Measurements from ENCODE around the gene SLCO2B1. TPM values are rescaled to one million over a fixed set of nuclear protein-coding genes. Genes with fewer than 3 reads are reported as not detected.
A peak's percentile ranks its signal among the peaks of the same experiment; 100 is the strongest.

SLCO2B1 gene
- total RNA-seq, 2 donors from 2014 or later, result 1.1 to 1.9 TPM

DNA sequence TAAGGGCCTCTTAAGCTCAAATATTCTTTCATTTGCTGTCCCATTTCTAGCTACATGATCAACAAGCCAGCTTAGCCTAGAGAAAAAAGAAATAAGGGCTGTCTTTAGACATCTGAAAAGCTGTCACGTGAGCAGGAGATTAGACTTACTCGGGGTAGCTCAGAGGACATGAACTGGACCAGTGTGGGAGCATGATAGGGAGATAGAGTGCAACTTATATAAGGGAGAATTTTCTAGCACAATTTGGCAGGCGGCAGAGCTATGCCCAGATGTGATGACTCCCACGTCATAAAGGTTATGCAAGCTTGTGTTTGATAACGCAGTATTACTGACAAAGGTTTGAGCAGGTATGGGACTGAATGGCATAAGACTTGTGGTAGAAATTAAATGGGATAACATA, 61.5 kb downstream of the SLCO2B1 start:
- Histone ChIP-seq H3K4me1 (ENCODE audit: control insufficient read depth, insufficient read depth, low read length) (no peaks in the 10 kb centered on the region), H3K27ac (ENCODE audit: low read depth, low read length) (no peak overlapping the region), H3K36me3 (ENCODE audit: control insufficient read depth, insufficient read depth, low read length) (no peaks in the 10 kb centered on the region), H3K9me3 (ENCODE audit: control insufficient read depth, low read length) (no peaks in the 10 kb centered on the region), H3K27me3 (ENCODE audit: control insufficient read depth, insufficient read depth, low read length, poor library complexity, severe bottlenecking) (peaks cover 63% of the 10 kb centered on the region), H3K4me3 (ENCODE audit: low read length) (no peak overlapping the region), H3K9ac (ENCODE audit: extremely low read depth, low read length, poor library complexity, severe bottlenecking) (no peak overlapping the region)
- no peak for DNase-seq
- Mint-ChIP-seq H3K36me3 (ENCODE audit: low read depth) (no peaks in the 10 kb centered on the region), H3K4me1 (no peaks in the 10 kb centered on the region), H3K4me3 (no peak overlapping the region), H3K27ac (no peak overlapping the region), H3K27me3 (ENCODE audit: insufficient read depth) (peaks cover 31% of the 10 kb centered on the region), H3K9me3 (no peaks in the 10 kb centered on the region)
- TF ChIP-seq, protein P1, sequence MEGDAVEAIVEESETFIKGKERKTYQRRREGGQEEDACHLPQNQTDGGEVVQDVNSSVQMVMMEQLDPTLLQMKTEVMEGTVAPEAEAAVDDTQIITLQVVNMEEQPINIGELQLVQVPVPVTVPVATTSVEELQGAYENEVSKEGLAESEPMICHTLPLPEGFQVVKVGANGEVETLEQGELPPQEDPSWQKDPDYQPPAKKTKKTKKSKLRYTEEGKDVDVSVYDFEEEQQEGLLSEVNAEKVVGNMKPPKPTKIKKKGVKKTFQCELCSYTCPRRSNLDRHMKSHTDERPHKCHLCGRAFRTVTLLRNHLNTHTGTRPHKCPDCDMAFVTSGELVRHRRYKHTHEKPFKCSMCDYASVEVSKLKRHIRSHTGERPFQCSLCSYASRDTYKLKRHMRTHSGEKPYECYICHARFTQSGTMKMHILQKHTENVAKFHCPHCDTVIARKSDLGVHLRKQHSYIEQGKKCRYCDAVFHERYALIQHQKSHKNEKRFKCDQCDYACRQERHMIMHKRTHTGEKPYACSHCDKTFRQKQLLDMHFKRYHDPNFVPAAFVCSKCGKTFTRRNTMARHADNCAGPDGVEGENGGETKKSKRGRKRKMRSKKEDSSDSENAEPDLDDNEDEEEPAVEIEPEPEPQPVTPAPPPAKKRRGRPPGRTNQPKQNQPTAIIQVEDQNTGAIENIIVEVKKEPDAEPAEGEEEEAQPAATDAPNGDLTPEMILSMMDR (conservative IDR thresholded peaks at IDR 0.05), result no peak
- WGBS, 2 experiments (ENCODE audit: insufficient coverage in 1 of 2, insufficient read length in 1 of 2), result 89 to 95% methylated on average over 4 to 5 of the region's 5 CpGs

DNA sequence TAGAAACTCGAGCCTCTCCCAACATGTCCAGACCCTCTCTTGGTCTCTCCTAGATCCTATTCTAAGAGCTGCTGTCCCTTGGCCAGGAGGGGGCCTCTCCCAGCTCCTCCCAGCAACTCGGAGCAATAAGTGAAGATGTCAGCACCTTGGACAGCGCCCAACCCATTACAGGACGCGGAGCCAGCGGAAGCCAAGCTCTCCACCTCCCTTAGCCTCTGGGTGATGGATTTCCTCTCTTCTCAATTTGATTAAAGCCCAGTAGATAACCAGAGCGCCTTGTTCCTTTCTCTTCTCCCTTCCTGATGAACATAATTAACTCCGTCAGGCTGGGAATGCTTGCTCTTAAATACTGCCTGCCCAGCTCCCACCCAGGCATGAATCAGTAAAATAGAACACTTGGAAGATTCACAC, 63.5 kb downstream of the SLCO2B1 start:
- Mint-ChIP-seq H3K36me3 (ENCODE audit: low read depth) (no peaks in the 10 kb centered on the region), H3K27me3 (ENCODE audit: insufficient read depth) (peaks cover 46% of the 10 kb centered on the region), H3K4me1 (no peaks in the 10 kb centered on the region), H3K4me3 (no peak overlapping the region), H3K9me3 (no peaks in the 10 kb centered on the region), H3K27ac (no peak overlapping the region)
- no peaks in the 10 kb centered on the region for H3K9me3 ChIP-seq (ENCODE audit: control insufficient read depth, low read length)
- TF ChIP-seq, protein P1 (conservative IDR thresholded peaks at IDR 0.05), result peak; percentile 79
- H3K9ac ChIP-seq (ENCODE audit: extremely low read depth, low read length, poor library complexity, severe bottlenecking), result no peak overlapping the region
- H3K27ac ChIP-seq (ENCODE audit: low read depth, low read length), result no peak overlapping the region
- H3K4me3 ChIP-seq (ENCODE audit: low read length), result no peak overlapping the region
- DNase-seq, result peak; percentile 99
- no peaks in the 10 kb centered on the region for H3K4me1 ChIP-seq (ENCODE audit: control insufficient read depth, insufficient read depth, low read length)
- no peaks in the 10 kb centered on the region for H3K36me3 ChIP-seq (ENCODE audit: control insufficient read depth, insufficient read depth, low read length)
- peaks cover 59% of the 10 kb centered on the region for H3K27me3 ChIP-seq (ENCODE audit: control insufficient read depth, insufficient read depth, low read length, poor library complexity, severe bottlenecking)
- WGBS, 2 experiments (ENCODE audit: insufficient coverage in 1 of 2, insufficient read length in 1 of 2), result 0 to 3% methylated on average over 1 to 8 of the region's 8 CpGs

DNA sequence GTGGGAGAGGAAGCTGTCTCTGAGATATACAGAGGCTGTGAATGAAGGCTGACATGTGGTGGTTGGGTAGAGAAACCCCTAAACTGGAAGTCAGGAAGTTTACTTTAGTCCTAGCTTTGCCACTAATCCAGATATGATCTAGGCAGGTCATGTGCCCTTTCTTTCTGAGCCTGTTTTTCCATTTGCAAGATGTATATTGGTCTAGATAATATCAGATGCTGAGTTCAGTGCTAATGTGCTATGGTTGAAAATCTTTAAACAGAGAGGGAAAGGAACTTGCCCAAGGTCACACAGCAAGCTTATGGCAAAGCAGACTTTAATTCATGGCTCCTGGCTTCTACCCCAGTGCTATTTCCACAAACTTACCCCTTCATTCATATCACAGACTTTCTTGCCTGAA, 63.9 kb downstream of the SLCO2B1 start:
- TF ChIP-seq, protein P1 (conservative IDR thresholded peaks at IDR 0.05), result no peak
- DNase-seq, result no peak
- Mint-ChIP-seq H3K27ac (no peak overlapping the region), H3K9me3 (no peaks in the 10 kb centered on the region), H3K27me3 (ENCODE audit: insufficient read depth) (peaks cover 46% of the 10 kb centered on the region), H3K4me3 (no peak overlapping the region), H3K36me3 (ENCODE audit: low read depth) (no peaks in the 10 kb centered on the region), H3K4me1 (no peaks in the 10 kb centered on the region)
- no peak overlapping the region for H3K4me3 ChIP-seq (ENCODE audit: low read length)
- no peaks in the 10 kb centered on the region for H3K4me1 ChIP-seq (ENCODE audit: control insufficient read depth, insufficient read depth, low read length)
- H3K27ac ChIP-seq (ENCODE audit: low read depth, low read length), result no peak overlapping the region
- peaks cover 55% of the 10 kb centered on the region for H3K27me3 ChIP-seq (ENCODE audit: control insufficient read depth, insufficient read depth, low read length, poor library complexity, severe bottlenecking)
- no peaks in the 10 kb centered on the region for H3K36me3 ChIP-seq (ENCODE audit: control insufficient read depth, insufficient read depth, low read length)
- H3K9me3 ChIP-seq (ENCODE audit: control insufficient read depth, low read length), result no peaks in the 10 kb centered on the region
- no peak overlapping the region for H3K9ac ChIP-seq (ENCODE audit: extremely low read depth, low read length, poor library complexity, severe bottlenecking)
